ENCODE data around the gene IRF2BP2.

Gene IRF2BP2

GRCh38 chr1:234617986-234618736 is 8.2 kb upstream of the IRF2BP2 start:
- Histone ChIP-seq H3K27ac (peak overlapping the region in 18 of 21 experiments; percentile 29 to 98 (median 65)), H3K4me3 (no peak overlapping the region)

- Histone ChIP-seq H3K27ac (peak overlapping the region in 18 of 21 experiments; percentile 14 to 98 (median 68)), H3K4me3 (no peak overlapping the region)
Measured at GRCh38 chr1:234617131-234617985, 7.4 kb upstream of the IRF2BP2 start.

GRCh38 chr1:234616644-234617043 is 6.7 kb upstream of the IRF2BP2 start:
- no peak overlapping the region for H3K4me3 ChIP-seq
- peak overlapping the region in 17 of 21 experiments; percentile 14 to 98 (median 70) for H3K27ac ChIP-seq

- Histone ChIP-seq H3K4me3 (no peak overlapping the region), H3K27ac (peak overlapping the region in 19 of 21 experiments; percentile 92 to 100 (median 97))
Measured at GRCh38 chr1:234614081-234614489, 4.1 kb upstream of the IRF2BP2 start.

GRCh38 chr1:234613128-234613875 is 3.3 kb upstream of the IRF2BP2 start:
- peak overlapping the region; percentile 34 to 100 (median 97) for H3K27ac ChIP-seq
- peak overlapping the region in 5 of 7 experiments; percentile 5 to 57 (median 38) for H3K4me3 ChIP-seq

- peak overlapping the region in 5 of 7 experiments; percentile 7 to 57 (median 41) for H3K4me3 ChIP-seq
- H3K27ac ChIP-seq = peak overlapping the region in 20 of 21 experiments; percentile 92 to 100 (median 97)
Measured at GRCh38 chr1:234612352-234613127, 2.6 kb upstream of the IRF2BP2 start.

GRCh38 chr1:234611847-234612351 is 1.9 kb upstream of the IRF2BP2 start:
- H3K27ac ChIP-seq = peak overlapping the region; percentile 64 to 100 (median 97)
- peak overlapping the region in 5 of 7 experiments; percentile 4 to 57 (median 41) for H3K4me3 ChIP-seq

- peak overlapping the region; percentile 38 to 58 (median 46) for H3K4me3 ChIP-seq
Measured at GRCh38 chr1:234611225-234611846, 1.4 kb upstream of the IRF2BP2 start.

GRCh38 chr1:234610666-234611224 is 767 bp upstream of the IRF2BP2 start:
- Histone ChIP-seq H3K4me3 (peak overlapping the region; percentile 38 to 58 (median 46)), H3K27ac (peak overlapping the region; percentile 69 to 100 (median 97))

More at GRCh38 chr1:234611225-234611846, 1.4 kb upstream of the IRF2BP2 start:
- H3K27ac ChIP-seq = peak overlapping the region; percentile 64 to 100 (median 97)

- H3K4me3 ChIP-seq = peak overlapping the region; percentile 38 to 86 (median 58)
- peak overlapping the region; percentile 69 to 100 (median 99) for H3K27ac ChIP-seq
Measured at GRCh38 chr1:234609691-234610042, 311 bp downstream of the IRF2BP2 start.

GRCh38 chr1:234608911-234609690 is 877 bp downstream of the IRF2BP2 start:
- peak overlapping the region; percentile 73 to 90 (median 79) for H3K4me3 ChIP-seq
- peak overlapping the region; percentile 94 to 100 (median 100) for H3K27ac ChIP-seq

GRCh38 chr1:234608025-234608910 is 1.7 kb downstream of the IRF2BP2 start:
- H3K27ac ChIP-seq = peak overlapping the region; percentile 94 to 100 (median 100)
- peak overlapping the region; percentile 73 to 90 (median 79) for H3K4me3 ChIP-seq

GRCh38 chr1:234607109-234608024 is 2.6 kb downstream of the IRF2BP2 start:
- peak overlapping the region; percentile 81 to 100 (median 100) for H3K27ac ChIP-seq

GRCh38 chr1:234606784-234607108 is 3.2 kb downstream of the IRF2BP2 start:
- H3K4me3 ChIP-seq = peak overlapping the region; percentile 73 to 90 (median 79)
- peak overlapping the region; percentile 72 to 100 (median 100) for H3K27ac ChIP-seq

More at GRCh38 chr1:234607109-234608024, 2.6 kb downstream of the IRF2BP2 start:
- H3K4me3 ChIP-seq = peak overlapping the region; percentile 73 to 90 (median 79)

Data from skin epidermis (tissue), 12 donors.